ENCODE results near the gene HUS1.
A peak's percentile ranks its signal among the peaks of the same experiment; 100 is the strongest.
"Not testable (repeated sequence)": the region's sequence is repeated elsewhere in the genome, so short reads cannot be mapped to it uniquely, and the experiment has no call there.

HUS1 gene

GRCh38 chr7:47916514-47916913 is 62.9 kb downstream of the HUS1 start:
- FAIRE-seq = not testable (repeated sequence)

DNA sequence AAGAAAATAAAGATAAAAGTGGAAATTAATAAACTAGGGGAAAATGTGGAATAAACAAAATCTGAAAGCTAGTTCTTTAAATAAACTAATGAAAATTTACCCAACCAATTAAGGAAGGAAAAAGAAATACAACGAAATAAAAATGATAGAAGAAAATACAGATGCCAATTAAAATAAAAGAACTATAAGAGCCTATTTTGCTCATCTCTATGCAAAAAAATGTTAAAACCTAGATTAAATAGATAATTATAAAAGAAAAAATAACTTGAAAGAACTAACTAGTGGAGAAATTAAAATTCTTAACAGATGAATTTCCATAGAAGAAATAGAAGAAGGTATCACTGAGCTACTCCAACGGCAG is 63.8 kb downstream of the HUS1 start:
- peak; percentile 26 for FAIRE-seq

GRCh38 chr7:47914717-47915615 is 64.4 kb downstream of the HUS1 start:
- FAIRE-seq = no peak
